H1 (cell line): ENCODE data around the gene OLIG2. TPM values are rescaled to one million over a fixed set of nuclear protein-coding genes. Genes with fewer than 3 reads are reported as not detected.
A peak's percentile ranks its signal among the peaks of the same experiment; 100 is the strongest.

Experiments
- CTCF ChIA-PET: fragments of 300-600 bp; sonication (Branson Sonifier 250); formaldehyde crosslinking; loops from one replicate; lab custom pipeline; 2021; ENCODE audit not compliant: partially characterized antibody; lab: Charles Lee
- POLR2A ChIA-PET: fragments of 300-600 bp; sonication (Branson Sonifier 250); formaldehyde crosslinking; loops from one replicate; lab custom pipeline; 2021; ENCODE audit warnings: inconsistent platforms; ENCODE audit not compliant: partially characterized antibody; lab: Charles Lee
- DNase-seq, 2 experiments: peaks; one replicate each; pipeline versions ENCODE4 v3.0.0 to v3.0.0-alpha.2; 2010 to 2022; ENCODE audit warnings: low spot score in 2 of 2, low read depth in 1 of 2, mixed read lengths in 1 of 2
- FAIRE-seq: peaks from 2 replicates; lab custom pipeline; 2011; peaks lifted over from hg19 to GRCh38; lab: Jason Lieb, UNC
- H2AFZ ChIP-seq: 2 replicates; pipeline ENCODE4 v1.8.1; 2012; ENCODE audit warnings: low read length, inconsistent platforms
- H2AK5ac ChIP-seq: 2 replicates; pipeline ENCODE4 v1.6.1; 2013; ENCODE audit warnings: low read depth, low read length
- H2BK120ac ChIP-seq: replicated peaks from 2 replicates; pipeline ENCODE3; 2013; ENCODE audit warnings: low read depth, low read length, inconsistent platforms
- H2BK12ac ChIP-seq: 2 replicates; pipeline ENCODE4 v1.6.1; 2013; ENCODE audit warnings: low read depth, low read length
- H2BK15ac ChIP-seq: 2 replicates; pipeline ENCODE4 v1.6.1; 2013; ENCODE audit warnings: low read length
- H2BK20ac ChIP-seq: 2 replicates; pipeline ENCODE4 v1.6.1; 2013; ENCODE audit warnings: low read length
- H2BK5ac ChIP-seq: 2 replicates; pipeline ENCODE4 v1.6.1; 2013; ENCODE audit warnings: low read depth, low read length
- H3K14ac ChIP-seq: 2 replicates; pipeline ENCODE4 v1.6.1; 2013; ENCODE audit warnings: inconsistent platforms; ENCODE audit not compliant: insufficient read length
- H3K18ac ChIP-seq: 2 replicates; pipeline ENCODE4 v1.6.1; 2013; ENCODE audit warnings: low read length; ENCODE audit errors: extremely low read depth
- H3K23ac ChIP-seq: 2 replicates; pipeline ENCODE4 v1.6.1; 2013; ENCODE audit warnings: inconsistent platforms; ENCODE audit not compliant: insufficient read length
- H3K23me2 ChIP-seq: 2 replicates; pipeline ENCODE4 v1.6.1; 2013; ENCODE audit warnings: low read depth, low read length
- H3K27ac ChIP-seq: 2 replicates; pipeline ENCODE4 v1.6.1; 2011; ENCODE audit warnings: low read depth, low read length, inconsistent platforms
- H3K27me3 ChIP-seq, 4 experiments: replicated peaks in 1 of 4; 1 replicate in 1 of 4; 2 replicates in 3 of 4; pipeline versions ENCODE4 v1.6.1 to v1.8.1; 2011 to 2013; ENCODE audit warnings: low read length in 3 of 4, mild to moderate bottlenecking in 3 of 4, inconsistent platforms in 2 of 4, mixed read lengths in 2 of 4, moderate library complexity in 1 of 4; ENCODE audit not compliant: control insufficient read depth in 3 of 4, insufficient read depth in 3 of 4; ENCODE audit errors: extremely low read depth in 1 of 4
- H3K36me3 ChIP-seq, 4 experiments: 2 replicates each; pipeline versions ENCODE4 v1.6.1 to v1.8.1; 2011 to 2013; ENCODE audit warnings: mild to moderate bottlenecking in 4 of 4, low read length in 3 of 4, moderate library complexity in 2 of 4, control low read depth in 1 of 4, inconsistent platforms in 1 of 4; ENCODE audit not compliant: insufficient read depth in 4 of 4, control insufficient read depth in 2 of 4
- H3K4ac ChIP-seq: replicated peaks from 2 replicates; pipeline ENCODE3; 2013; ENCODE audit warnings: low read length, low read depth, mixed read lengths, inconsistent platforms; ENCODE audit not compliant: insufficient read length
- H3K4me1 ChIP-seq, 4 experiments: replicated peaks in 1 of 4; 1 replicate in 1 of 4; 2 replicates in 3 of 4; pipeline versions ENCODE4 v1.6.1 to v1.8.1; 2011 to 2013; ENCODE audit warnings: low read length in 3 of 4, inconsistent platforms in 2 of 4, mixed read lengths in 1 of 4; ENCODE audit not compliant: insufficient read depth in 4 of 4, control insufficient read depth in 3 of 4
- H3K4me2 ChIP-seq, 2 experiments: 2 replicates each; pipeline versions ENCODE4 v1.6.1 to v1.8.1; 2011 to 2013; ENCODE audit warnings: low read depth in 2 of 2, low read length in 2 of 2, control low read depth in 1 of 2, inconsistent platforms in 1 of 2, mild to moderate bottlenecking in 1 of 2; ENCODE audit not compliant: insufficient read depth in 1 of 2
- H3K4me3 ChIP-seq, 4 experiments: fragments of 200-600, 300-600 bp in 1 of 4; sonication (generic), shearing (Covaris generic), sonication (Bioruptor Twin) in 1 of 4; 2 replicates each; pipeline versions ENCODE4 v1.5.1 to v1.8.1; 2011 to 2016; ENCODE audit warnings: low read length in 4 of 4, low read depth in 3 of 4, control low read depth in 2 of 4, inconsistent platforms in 2 of 4, mild to moderate bottlenecking in 2 of 4, mixed read lengths in 1 of 4, moderate library complexity in 1 of 4; ENCODE audit not compliant: insufficient read depth in 2 of 4; ENCODE audit errors: extremely low read depth in 1 of 4
- H3K56ac ChIP-seq: replicated peaks from 2 replicates; pipeline ENCODE3; 2013; ENCODE audit warnings: low read depth, mild to moderate bottlenecking, mixed read lengths, low read length, inconsistent platforms; ENCODE audit not compliant: insufficient read length
- H3K79me1 ChIP-seq: 2 replicates; pipeline ENCODE4 v1.6.1; 2013; ENCODE audit warnings: low read depth, low read length, control low read depth
- H3K79me2 ChIP-seq, 2 experiments: 2 replicates each; pipeline versions ENCODE4 v1.6.1 to v1.8.1; 2012 to 2013; ENCODE audit warnings: low read length in 2 of 2, mild to moderate bottlenecking in 2 of 2, inconsistent platforms in 1 of 2; ENCODE audit not compliant: insufficient read depth in 2 of 2, control insufficient read depth in 1 of 2
- H3K9ac ChIP-seq, 4 experiments: replicated peaks in 1 of 4; 1 replicate in 1 of 4; 2 replicates in 3 of 4; pipeline versions ENCODE4 v1.6.1 to v1.8.1; 2011 to 2013; ENCODE audit warnings: low read depth in 3 of 4, low read length in 3 of 4, control low read depth in 2 of 4, mild to moderate bottlenecking in 2 of 4, moderate library complexity in 2 of 4, inconsistent platforms in 1 of 4; ENCODE audit errors: extremely low read depth in 1 of 4
- H3K9me3 ChIP-seq, 2 experiments: 2 replicates each; pipeline versions ENCODE4 v1.6.1 to v1.8.1; 2012 to 2013; ENCODE audit warnings: mild to moderate bottlenecking in 2 of 2, moderate library complexity in 2 of 2, control low read depth in 1 of 2, inconsistent platforms in 1 of 2, low read depth in 1 of 2, low read length in 1 of 2, mixed read lengths in 1 of 2; ENCODE audit not compliant: insufficient read depth in 2 of 2
- H4K20me1 ChIP-seq, 2 experiments: replicated peaks in 1 of 2; 2 replicates each; pipeline versions ENCODE3 to v1.8.1; 2011 to 2013; ENCODE audit warnings: inconsistent platforms in 2 of 2, low read length in 2 of 2, mild to moderate bottlenecking in 1 of 2; ENCODE audit not compliant: insufficient read depth in 2 of 2, control insufficient read depth in 1 of 2
- H4K5ac ChIP-seq: 2 replicates; pipeline ENCODE4 v1.6.1; 2013; ENCODE audit warnings: low read length, low read depth, mixed read lengths, inconsistent platforms; ENCODE audit not compliant: insufficient read length
- H4K8ac ChIP-seq: 2 replicates; pipeline ENCODE4 v1.8.0; 2013; ENCODE audit warnings: mild to moderate bottlenecking, moderate library complexity, low read length, inconsistent platforms; ENCODE audit not compliant: insufficient read depth; ENCODE audit errors: extremely low read depth
- H4K91ac ChIP-seq: replicated peaks from 2 replicates; pipeline ENCODE3; 2013; ENCODE audit warnings: low read length, mixed read lengths, inconsistent platforms; ENCODE audit not compliant: insufficient read length
- ASH2L ChIP-seq: fragments of 200-600, 300-600 bp; sonication (generic); IDR thresholded peaks from one replicate; pipeline ENCODE4 v1.7.1; 2017; ENCODE audit warnings: low read length
- CBX5 ChIP-seq: fragments of 300-800, 300-1000 bp; sonication (generic); IDR thresholded peaks from 2 replicates; pipeline ENCODE4 v1.7.1; 2016; ENCODE audit warnings: antibody characterized with exemption, low read length, low read depth
- CEBPB ChIP-seq: IDR thresholded peaks from 2 replicates; pipeline ENCODE4 v1.6.1; 2012; ENCODE audit warnings: low read depth, low read length
- HDAC2 ChIP-seq, 2 experiments: fragments of 300-600 bp in 1 of 2; sonication (generic) in 1 of 2; IDR thresholded peaks; 2 replicates each; pipeline ENCODE4 v1.6.1; 2011 to 2012; ENCODE audit warnings: low read depth in 2 of 2, low read length in 2 of 2, mild to moderate bottlenecking in 2 of 2, moderate library complexity in 2 of 2, borderline replicate concordance in 1 of 2, inconsistent platforms in 1 of 2
- KDM1A ChIP-seq: fragments of 200-600, 300-600 bp; sonication (generic); IDR thresholded peaks from 2 replicates; pipeline ENCODE4 v1.7.1; 2016; ENCODE audit warnings: mild to moderate bottlenecking, low read length, borderline replicate concordance
- MAFK ChIP-seq: IDR thresholded peaks from 2 replicates; pipeline ENCODE4 v1.6.1; 2012; ENCODE audit warnings: low read depth, mild to moderate bottlenecking, improper control_type of control experiment, low read length
- RXRA ChIP-seq: IDR thresholded peaks from 2 replicates; pipeline ENCODE4 v1.6.1; 2011; ENCODE audit warnings: low read depth, mild to moderate bottlenecking, low read length, moderate library complexity; ENCODE audit not compliant: insufficient read depth
- YY1 ChIP-seq: IDR thresholded peaks from 2 replicates; pipeline ENCODE4 v1.6.1; 2011; ENCODE audit warnings: low read depth, mild to moderate bottlenecking, low read length
- WGBS, 2 experiments: shearing (Covaris generic) in 1 of 2; methylation state at CpG; one replicate each; pipeline versions ENCODE4 v1.1.6 to v1.1.7; 2013 to 2015; ENCODE audit warnings: low lambda C conversion rate in 2 of 2, mixed read lengths in 2 of 2, inconsistent platforms in 1 of 2, low coverage in 1 of 2, missing lambda C conversion rate in 1 of 2; ENCODE audit not compliant: insufficient replicate concordance in 2 of 2, insufficient coverage in 1 of 2, insufficient read length in 1 of 2; ENCODE audit errors: extremely low coverage in 1 of 2, missing lambda C conversion rate in 1 of 2; 5-methylcytosine and 5-hydroxymethylcytosine counted together
- polyA plus RNA-seq, 7 experiments: library from polyadenylated mRNA; depleted of rRNA in 3 of 7; stranded (reverse) in 5 of 7; unstranded in 2 of 7; fragments of >200 nt in 5 of 7; fragments of 200-250 nt in 2 of 7; gene quantifications; 1 replicate in 5 of 7; 2 replicates in 1 of 7; 4 replicates in 1 of 7; pipeline versions ENCODE4 v1.2.1 to v1.2.3, GENCODE V29; 2011 to 2013; ENCODE audit warnings: missing spikeins in 2 of 7, mixed read lengths in 2 of 7
- total RNA-seq: library from RNA; stranded (reverse); fragmentation: NEBNext Ultra II Directional; extraction: Animal tissue kit (Norgen Biotek cat#: 25700); gene quantifications from 2 replicates; pipeline ENCODE4 v1.2.1, GENCODE V29; 2021
- TF ChIP-seq, protein P1 (sequence below): IDR thresholded peaks from 2 replicates; pipeline ENCODE4 v1.6.1; 2011; ENCODE audit warnings: low read length, improper control_type of control experiment
- TF ChIP-seq, protein P2 (sequence below): IDR thresholded peaks from 2 replicates; pipeline ENCODE4 v1.6.1; 2012; ENCODE audit warnings: inconsistent platforms

OLIG2 gene
- total and polyA plus RNA-seq, 2 of the 8 experiments (the other 6 are each of a cell fraction or from before 2014, with no cell fraction given), result 0.79 TPM; not detected in 1

DNA sequence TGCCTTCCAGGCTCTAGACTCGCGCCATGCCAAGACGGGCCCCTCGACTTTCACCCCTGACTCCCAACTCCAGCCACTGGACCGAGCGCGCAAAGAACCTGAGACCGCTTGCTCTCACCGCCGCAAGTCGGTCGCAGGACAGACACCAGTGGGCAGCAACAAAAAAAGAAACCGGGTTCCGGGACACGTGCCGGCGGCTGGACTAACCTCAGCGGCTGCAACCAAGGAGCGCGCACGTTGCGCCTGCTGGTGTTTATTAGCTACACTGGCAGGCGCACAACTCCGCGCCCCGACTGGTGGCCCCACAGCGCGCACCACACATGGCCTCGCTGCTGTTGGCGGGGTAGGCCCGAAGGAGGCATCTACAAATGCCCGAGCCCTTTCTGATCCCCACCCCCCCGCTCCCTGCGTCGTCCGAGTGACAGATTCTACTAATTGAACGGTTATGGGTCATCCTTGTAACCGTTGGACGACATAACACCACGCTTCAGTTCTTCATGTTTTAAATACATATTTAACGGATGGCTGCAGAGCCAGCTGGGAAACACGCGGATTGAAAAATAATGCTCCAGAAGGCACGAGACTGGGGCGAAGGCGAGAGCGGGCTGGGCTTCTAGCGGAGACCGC is 2.0 kb upstream of the OLIG2 start:
- Histone ChIP-seq H2BK20ac (no peak overlapping the region), H3K79me2 (no peaks in the 10 kb centered on the region), H3K4me2 (peak overlapping the region; percentile 66 to 95), H4K91ac (no peak overlapping the region), H3K27ac (no peak overlapping the region), H3K23ac (no peak overlapping the region), H3K14ac (no peak overlapping the region), H3K9ac (no peak overlapping the region), H3K56ac (no peak overlapping the region), H2BK12ac (0 out of 2 replicates have a peak overlapping the region, but pooled peaks have one; percentile 39), H2AFZ (no peak overlapping the region), H3K4me3 (peak overlapping the region in 3 of 4 experiments; percentile 13 to 70 (median 34); a peak in 4 of 8 replicates), H4K5ac (no peak overlapping the region), H4K20me1 (peaks cover 12 to 14% of the 10 kb centered on the region in 2 experiments), H3K79me1 (no peaks in the 10 kb centered on the region), H2BK15ac (no peak overlapping the region), H4K8ac (peak overlapping the region; percentile 26; the same call in 1 of the 2 replicates), H2BK5ac (no peak overlapping the region), H3K18ac (no peak overlapping the region; the same call in 1 of the 2 replicates), H3K27me3 (peaks cover 91 to 99% (median 98%) of the 10 kb centered on the region in 4 experiments), H3K4ac (no peak overlapping the region), H3K36me3 (peaks cover 0 to 5% (median 0%) of the 10 kb centered on the region in 4 experiments; a peak in 1 of 8 replicates), H3K4me1 (peaks cover 6 to 28% (median 22%) of the 10 kb centered on the region in 4 experiments), H2AK5ac (no peak overlapping the region), H2BK120ac (no peak overlapping the region), H3K23me2 (peaks cover 16% of the 10 kb centered on the region), H3K9me3 (no peaks in the 10 kb centered on the region; a peak in 1 of 4 replicates)
- 13% methylated on average over 41 of the region's 49 CpGs; no CpG with 5 or more reads in 1 of the 2 experiments for WGBS, 2 experiments
- no peak for DNase-seq
- FAIRE-seq, result no peak
- ChIA-PET POLR2A (no interaction called here), CTCF (interaction anchor here (0.7 to 6.0 kb wide), 10 partner anchors 9 to 103 kb away, joined by 3 to 44 read pairs (median 3); no protein-coding TSS in a partner anchor)
- TF ChIP-seq MAFK (no peak), KDM1A (no peak), YY1 (no peak), ASH2L (no peak), RXRA (no peak), HDAC2 (IDR thresholded peaks at IDR 0.05; ENCODE audit: borderline replicate concordance in 1 of 2, low read depth in 2 of 2, low read length in 2 of 2) (no peak), CEBPB (no peak), CBX5 (no peak)
- TF ChIP-seq, protein P1, sequence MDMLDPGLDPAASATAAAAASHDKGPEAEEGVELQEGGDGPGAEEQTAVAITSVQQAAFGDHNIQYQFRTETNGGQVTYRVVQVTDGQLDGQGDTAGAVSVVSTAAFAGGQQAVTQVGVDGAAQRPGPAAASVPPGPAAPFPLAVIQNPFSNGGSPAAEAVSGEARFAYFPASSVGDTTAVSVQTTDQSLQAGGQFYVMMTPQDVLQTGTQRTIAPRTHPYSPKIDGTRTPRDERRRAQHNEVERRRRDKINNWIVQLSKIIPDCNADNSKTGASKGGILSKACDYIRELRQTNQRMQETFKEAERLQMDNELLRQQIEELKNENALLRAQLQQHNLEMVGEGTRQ, result no peak
- TF ChIP-seq, protein P2, sequence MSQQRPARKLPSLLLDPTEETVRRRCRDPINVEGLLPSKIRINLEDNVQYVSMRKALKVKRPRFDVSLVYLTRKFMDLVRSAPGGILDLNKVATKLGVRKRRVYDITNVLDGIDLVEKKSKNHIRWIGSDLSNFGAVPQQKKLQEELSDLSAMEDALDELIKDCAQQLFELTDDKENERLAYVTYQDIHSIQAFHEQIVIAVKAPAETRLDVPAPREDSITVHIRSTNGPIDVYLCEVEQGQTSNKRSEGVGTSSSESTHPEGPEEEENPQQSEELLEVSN, result peak; percentile 63
